Measurements from ENCODE around the gene PTPRK. TPM values are rescaled to one million over a fixed set of nuclear protein-coding genes. Genes with fewer than 3 reads are reported as not detected.

PTPRK gene
- total and polyA plus RNA-seq, 10 of the 15 experiments (the other 5 are each of a cell fraction or from before 2014, with no cell fraction given), result 0.23 to 1.9 (median 0.55) TPM

GRCh38 chr6:128557081-128557480, 36.7 kb upstream of the PTPRK start:
- no peaks in the 10 kb centered on the region for H3K27me3 ChIP-seq (replicated peaks in 1 of 2; ENCODE audit: control insufficient read depth in 2 of 2, insufficient read depth in 2 of 2, low read length in 1 of 2)
- H3K4me3 ChIP-seq, result no peak overlapping the region
- H2AFZ ChIP-seq (ENCODE audit: control insufficient read depth, low read depth, low read length), result no peak overlapping the region
- no peaks in the 10 kb centered on the region for H3K4me1 ChIP-seq (ENCODE audit: control insufficient read depth, insufficient read depth, low read length)
- FAIRE-seq (no peak), ATAC-seq (no peak), DNase-seq (ENCODE audit: low read depth, low spot score) (no peak)
- in situ Hi-C loops (cut with MboI), result no loop called here
- no peaks in the 10 kb centered on the region for H3K79me2 ChIP-seq (ENCODE audit: control insufficient read depth, insufficient read depth, low read length)
- POLR2A ChIA-PET, result no interaction called here
- SMC1A ChIA-PET (ENCODE audit: uncharacterized antibody, unreplicated experiment), result no interaction called here
- no TSS peak for BruUV-seq (replicated peaks)
- no peaks in the 10 kb centered on the region for H3K9me3 ChIP-seq (replicated peaks; ENCODE audit: control insufficient read depth, insufficient read depth, low read length)
- H3K36me3 ChIP-seq (ENCODE audit: control insufficient read depth in 2 of 2, insufficient read depth in 2 of 2, low read length in 1 of 2), result no peaks in the 10 kb centered on the region
- RAD21 ChIA-PET (ENCODE audit: unreplicated experiment), result no interaction called here
- 7% methylated on average over 3 of the region's 3 CpGs for WGBS (ENCODE audit: insufficient coverage, insufficient replicate concordance, low lambda C conversion rate, missing lambda C conversion rate)
- CTCF ChIA-PET, result no interaction called here
- TF ChIP-seq CREM (IDR thresholded peaks at IDR 0.05; ENCODE audit: low read depth) (no peak), STAT3 (IDR thresholded peaks at IDR 0.05; ENCODE audit: low read depth, low read length) (no peak), IKZF2 (IDR thresholded peaks at IDR 0.05) (no peak), CUX1 (IDR thresholded peaks at IDR 0.05; ENCODE audit: insufficient replicate concordance, low read depth, low read length) (no peak), CHD4 (IDR thresholded peaks at IDR 0.05) (no peak), NFXL1 (IDR thresholded peaks at IDR 0.05; ENCODE audit: borderline replicate concordance) (no peak)
- H3K4me2 ChIP-seq (ENCODE audit: control insufficient read depth, insufficient read depth), result no peak overlapping the region
- no peaks in the 10 kb centered on the region for H4K20me1 ChIP-seq (ENCODE audit: control insufficient read depth, insufficient read depth)
- H3K27ac ChIP-seq (ENCODE audit: control insufficient read depth, insufficient read depth), result no peak overlapping the region
- intact Hi-C loops (cut with micrococcal nuclease; ENCODE audit: unreplicated experiment), result no loop called here
- no peak overlapping the region for H3K9ac ChIP-seq (ENCODE audit: control insufficient read depth, insufficient read depth, low read length)

Measured in GM12878 (cell line).